Measurements from ENCODE around the gene KIRREL3.

Gene KIRREL3

GRCh38 chr11:126581871-126582648 is 418.5 kb downstream of the KIRREL3 start:
- Histone ChIP-seq H3K4me1 (no peaks in the 10 kb centered on the region), H3K27me3 (ENCODE audit: low read depth) (peaks cover 3% of the 10 kb centered on the region), H3K9me3 (no peaks in the 10 kb centered on the region), H3K36me3 (replicated peaks) (no peaks in the 10 kb centered on the region), H3K4me3 (no peak overlapping the region)
- in situ Hi-C loops (cut with MboI; ENCODE audit: low sequenced_read_pairs): no loop called here
- DNase-seq (ENCODE audit: low spot score in 2 of 2): no peak

DNA sequence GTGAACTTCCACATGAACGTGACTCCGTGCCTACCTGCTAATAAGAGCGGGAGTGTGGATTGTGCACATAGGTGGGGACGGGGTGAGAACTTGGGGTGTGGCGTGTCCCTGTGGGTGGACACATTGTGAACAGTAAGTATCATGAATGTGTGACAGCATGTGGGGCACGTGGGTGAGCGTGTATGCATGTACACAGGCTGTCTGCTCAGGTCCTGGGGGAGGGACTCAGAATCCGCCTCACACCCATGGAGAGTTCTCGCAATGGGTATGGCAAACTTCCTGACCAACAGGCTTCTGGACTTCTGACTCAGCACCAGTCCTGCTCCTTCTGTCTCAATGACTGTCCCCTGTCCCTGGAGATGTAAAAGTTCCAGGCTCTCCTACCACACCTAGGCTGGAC is 422.1 kb downstream of the KIRREL3 start:
- Histone ChIP-seq H3K27me3 (ENCODE audit: low read depth) (no peaks in the 10 kb centered on the region), H3K4me3 (no peak overlapping the region), H3K4me1 (no peaks in the 10 kb centered on the region), H3K9me3 (no peaks in the 10 kb centered on the region), H3K36me3 (replicated peaks) (no peaks in the 10 kb centered on the region)
- no peak for DNase-seq (ENCODE audit: low spot score in 2 of 2)
- in situ Hi-C loops (cut with MboI; ENCODE audit: low sequenced_read_pairs): no loop called here

DNA sequence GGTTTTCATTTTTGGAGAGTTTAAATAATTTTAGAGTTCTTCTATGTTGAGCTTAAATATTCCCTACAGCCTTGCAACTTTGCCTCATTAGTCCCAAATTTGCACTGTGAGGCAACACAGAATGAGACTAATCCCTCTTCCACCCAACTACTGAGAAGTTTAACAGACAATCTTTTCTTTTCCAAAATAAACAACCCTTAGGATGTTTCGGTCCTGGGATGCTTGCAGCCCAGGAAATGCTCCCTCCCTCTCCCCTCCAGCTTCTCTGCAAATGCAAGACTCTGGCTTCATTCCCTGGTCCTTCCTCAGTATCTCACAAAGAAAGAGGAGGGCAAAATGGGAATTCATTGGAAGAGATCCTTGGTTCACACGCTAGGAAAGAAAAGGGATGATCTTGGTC is 422.5 kb downstream of the KIRREL3 start:
- H3K27me3 ChIP-seq (ENCODE audit: low read depth): no peaks in the 10 kb centered on the region
- H3K36me3 ChIP-seq (replicated peaks): no peaks in the 10 kb centered on the region
- in situ Hi-C loops (cut with MboI; ENCODE audit: low sequenced_read_pairs): no loop called here
- no peaks in the 10 kb centered on the region for H3K9me3 ChIP-seq
- DNase-seq (ENCODE audit: low spot score in 2 of 2): no peak
- no peak overlapping the region for H3K4me3 ChIP-seq
- no peaks in the 10 kb centered on the region for H3K4me1 ChIP-seq

GRCh38 chr11:126575849-126576248 is 424.7 kb downstream of the KIRREL3 start:
- H3K27me3 ChIP-seq (ENCODE audit: low read depth): no peaks in the 10 kb centered on the region; the same call in 1 of the 2 replicates
- in situ Hi-C loops (cut with MboI; ENCODE audit: low sequenced_read_pairs): no loop called here
- DNase-seq (ENCODE audit: low spot score in 2 of 2): no peak
- H3K36me3 ChIP-seq (replicated peaks): no peaks in the 10 kb centered on the region
- no peaks in the 10 kb centered on the region for H3K9me3 ChIP-seq
- H3K4me1 ChIP-seq: no peaks in the 10 kb centered on the region
- H3K4me3 ChIP-seq: no peak overlapping the region

GRCh38 chr11:126573325-126573978 is 427.1 kb downstream of the KIRREL3 start:
- H3K4me1 ChIP-seq: no peaks in the 10 kb centered on the region
- H3K27me3 ChIP-seq (ENCODE audit: low read depth): no peaks in the 10 kb centered on the region; the same call in 1 of the 2 replicates
- no peaks in the 10 kb centered on the region for H3K9me3 ChIP-seq
- H3K36me3 ChIP-seq (replicated peaks): no peaks in the 10 kb centered on the region
- in situ Hi-C loops (cut with MboI; ENCODE audit: low sequenced_read_pairs): no loop called here
- H3K4me3 ChIP-seq: no peak overlapping the region
- DNase-seq (ENCODE audit: low spot score in 2 of 2): peak in 1 of 2 experiments; percentile 14

DNA sequence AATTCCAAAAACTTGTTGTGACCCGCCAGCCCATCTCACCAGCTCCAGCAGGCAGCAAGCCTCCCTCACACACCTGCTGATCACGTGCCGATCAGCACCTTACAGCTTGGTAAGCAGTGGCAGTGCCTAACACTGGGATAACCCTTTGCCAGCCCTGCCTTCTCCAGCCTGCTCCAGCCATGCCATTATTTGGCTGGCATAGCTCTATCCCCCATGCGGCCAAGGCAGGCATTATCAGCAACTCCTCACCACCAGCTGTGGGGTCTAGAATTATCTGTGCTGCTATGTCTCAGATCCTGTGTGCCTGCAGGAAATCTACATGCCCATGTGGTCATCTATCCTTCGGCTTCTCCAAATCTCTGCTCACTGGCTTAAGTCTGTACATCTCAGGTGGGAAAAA is 430.1 kb downstream of the KIRREL3 start:
- H3K4me3 ChIP-seq: no peak overlapping the region
- H3K4me1 ChIP-seq: no peaks in the 10 kb centered on the region
- H3K27me3 ChIP-seq (ENCODE audit: low read depth): peaks cover 4% of the 10 kb centered on the region
- DNase-seq (ENCODE audit: low spot score in 2 of 2): no peak
- H3K9me3 ChIP-seq: no peaks in the 10 kb centered on the region
- in situ Hi-C loops (cut with MboI; ENCODE audit: low sequenced_read_pairs): no loop called here
- H3K36me3 ChIP-seq (replicated peaks): no peaks in the 10 kb centered on the region

GRCh38 chr11:126567419-126567818 is 433.2 kb downstream of the KIRREL3 start:
- in situ Hi-C loops (cut with MboI; ENCODE audit: low sequenced_read_pairs): no loop called here
- peaks cover 4% of the 10 kb centered on the region for H3K27me3 ChIP-seq (ENCODE audit: low read depth)
- no peak overlapping the region for H3K4me3 ChIP-seq
- H3K4me1 ChIP-seq: no peaks in the 10 kb centered on the region
- no peaks in the 10 kb centered on the region for H3K36me3 ChIP-seq (replicated peaks)
- H3K9me3 ChIP-seq: no peaks in the 10 kb centered on the region
- no peak for DNase-seq (ENCODE audit: low spot score in 2 of 2)

- DNase-seq (ENCODE audit: low spot score in 2 of 2): no peak
- in situ Hi-C loops (cut with MboI; ENCODE audit: low sequenced_read_pairs): no loop called here
Observed at GRCh38 chr11:126564566-126564965, 436.0 kb downstream of the KIRREL3 start.

DNA sequence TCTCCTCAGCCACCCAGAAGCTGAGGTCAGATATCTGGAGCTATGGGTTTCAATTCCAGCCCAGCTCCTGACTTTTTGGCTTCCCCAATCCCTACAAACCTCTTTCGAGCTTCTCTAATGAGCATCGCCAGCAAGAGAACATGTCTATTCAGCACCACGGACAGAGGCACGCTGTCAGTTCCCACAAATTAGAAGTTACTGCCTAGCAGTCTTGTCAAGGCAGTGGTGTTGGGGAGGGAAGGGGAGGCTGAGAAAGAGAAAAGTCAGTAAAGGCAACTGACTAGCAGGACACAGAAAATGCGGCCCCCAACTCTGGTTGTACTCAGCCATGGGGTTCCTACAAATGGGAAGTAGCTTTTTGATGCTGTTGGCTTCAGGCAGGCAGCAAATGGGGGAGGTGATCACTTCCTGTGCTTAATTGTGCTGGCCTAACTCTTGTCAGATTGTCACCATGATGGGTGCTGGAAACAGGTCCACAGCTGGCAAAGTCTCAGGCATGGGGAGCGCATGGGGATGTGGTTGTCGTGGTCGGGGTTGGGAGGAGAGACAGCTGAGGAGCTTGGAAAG is 439.2 kb downstream of the KIRREL3 start:
- no peak overlapping the region for H3K4me3 ChIP-seq
- DNase-seq (ENCODE audit: low spot score in 2 of 2): peak; percentile 21 to 71
- H3K27me3 ChIP-seq (ENCODE audit: low read depth): peaks cover under 1% of the 10 kb centered on the region; the same call in 1 of the 2 replicates
- in situ Hi-C loops (cut with MboI; ENCODE audit: low sequenced_read_pairs): no loop called here
- no peaks in the 10 kb centered on the region for H3K4me1 ChIP-seq
- no peaks in the 10 kb centered on the region for H3K9me3 ChIP-seq
- no peaks in the 10 kb centered on the region for H3K36me3 ChIP-seq (replicated peaks)

More at GRCh38 chr11:126564566-126564965, 436.0 kb downstream of the KIRREL3 start:
- no peaks in the 10 kb centered on the region for H3K4me1 ChIP-seq
- H3K36me3 ChIP-seq (replicated peaks): no peaks in the 10 kb centered on the region
- H3K27me3 ChIP-seq (ENCODE audit: low read depth): peaks cover 4% of the 10 kb centered on the region; the same call in 1 of the 2 replicates
- H3K4me3 ChIP-seq: no peak overlapping the region
- H3K9me3 ChIP-seq: no peaks in the 10 kb centered on the region

GRCh38 chr11:126560221-126560620 is 440.3 kb downstream of the KIRREL3 start:
- no peak overlapping the region for H3K4me3 ChIP-seq
- no peaks in the 10 kb centered on the region for H3K27me3 ChIP-seq (ENCODE audit: low read depth)
- no peaks in the 10 kb centered on the region for H3K9me3 ChIP-seq
- no peaks in the 10 kb centered on the region for H3K4me1 ChIP-seq
- no peak for DNase-seq (ENCODE audit: low spot score in 2 of 2)
- H3K36me3 ChIP-seq (replicated peaks): no peaks in the 10 kb centered on the region
- in situ Hi-C loops (cut with MboI; ENCODE audit: low sequenced_read_pairs): no loop called here

DNA sequence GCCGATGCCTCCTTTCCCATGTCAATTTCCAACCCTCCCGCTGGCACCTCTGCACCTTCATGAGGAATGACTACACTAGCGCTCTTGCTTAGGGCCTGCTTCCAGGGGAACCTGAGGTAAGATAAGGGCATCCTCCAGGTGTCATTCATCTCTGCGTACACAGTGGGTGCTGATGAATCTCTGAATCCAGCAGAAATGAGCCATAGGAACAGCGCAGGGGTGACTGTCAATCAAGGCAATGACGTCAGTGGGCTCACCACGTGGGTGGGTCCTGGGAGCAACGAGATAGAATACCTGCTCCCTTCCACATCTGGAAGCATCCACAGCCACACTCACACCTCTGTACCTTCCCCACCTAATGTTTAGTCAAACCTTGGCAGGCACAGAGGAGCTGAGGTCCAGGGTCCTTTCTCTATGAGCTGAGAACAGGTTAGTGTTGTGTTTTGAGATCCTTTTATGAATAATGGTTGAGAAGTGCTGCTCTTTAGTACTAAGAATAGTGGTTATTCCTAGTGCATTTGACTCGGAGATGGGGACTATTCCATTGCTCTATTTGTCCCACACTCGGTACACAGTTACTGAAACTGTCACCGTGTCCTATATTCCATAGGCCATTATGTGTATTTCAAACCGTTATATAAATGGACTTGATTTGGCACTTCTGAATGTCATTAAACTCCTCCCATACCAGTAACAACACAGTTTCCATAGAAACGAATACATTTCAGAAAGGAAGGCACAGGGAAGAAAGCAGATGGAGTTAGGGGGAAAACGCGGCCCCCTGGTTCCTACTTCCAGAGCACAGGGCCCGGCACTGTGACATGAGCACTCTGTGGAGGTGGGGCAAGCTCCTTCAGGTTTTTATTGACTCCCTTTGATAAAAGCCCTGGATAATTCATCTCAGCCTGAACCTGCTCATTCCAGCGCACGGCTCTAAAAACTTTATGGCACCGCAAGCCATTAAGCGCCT is 451.7 kb downstream of the KIRREL3 start:
- H3K9me3 ChIP-seq: no peaks in the 10 kb centered on the region
- H3K27me3 ChIP-seq (ENCODE audit: low read depth): peaks cover 3% of the 10 kb centered on the region
- in situ Hi-C loops (cut with MboI; ENCODE audit: low sequenced_read_pairs): no loop called here
- H3K4me1 ChIP-seq: peaks cover 6% of the 10 kb centered on the region; the same call in 1 of the 2 replicates
- DNase-seq (ENCODE audit: low spot score in 2 of 2): no peak
- H3K36me3 ChIP-seq (replicated peaks): no peaks in the 10 kb centered on the region
- no peak overlapping the region for H3K4me3 ChIP-seq

- no peak for DNase-seq (ENCODE audit: low spot score in 2 of 2)
- no peaks in the 10 kb centered on the region for H3K36me3 ChIP-seq (replicated peaks)
- in situ Hi-C loops (cut with MboI; ENCODE audit: low sequenced_read_pairs): no loop called here
- H3K9me3 ChIP-seq: no peaks in the 10 kb centered on the region
- peaks cover 13% of the 10 kb centered on the region for H3K27me3 ChIP-seq (ENCODE audit: low read depth)
- peaks cover 6% of the 10 kb centered on the region; the same call in 1 of the 2 replicates for H3K4me1 ChIP-seq
- no peak overlapping the region for H3K4me3 ChIP-seq
Observed at GRCh38 chr11:126547691-126548090, 452.9 kb downstream of the KIRREL3 start.

- peaks cover 16% of the 10 kb centered on the region for H3K27me3 ChIP-seq (ENCODE audit: low read depth)
- DNase-seq (ENCODE audit: low spot score in 2 of 2): no peak
- H3K4me1 ChIP-seq: peaks cover 6% of the 10 kb centered on the region; the same call in 1 of the 2 replicates
- H3K36me3 ChIP-seq (replicated peaks): no peaks in the 10 kb centered on the region
- H3K4me3 ChIP-seq: no peak overlapping the region
- H3K9me3 ChIP-seq: no peaks in the 10 kb centered on the region
- in situ Hi-C loops (cut with MboI; ENCODE audit: low sequenced_read_pairs): no loop called here
Observed at GRCh38 chr11:126547161-126547560, 453.4 kb downstream of the KIRREL3 start.

All from HAP-1 (cell line).